OCI-LY7 (cell line): ENCODE results near the gene C15orf39.

ENCODE experiments used
- EZH2phosphoT487 ChIP-seq: fragments of 200-600 bp; sonication (generic); IDR thresholded peaks from 2 replicates; pipeline ENCODE4 v1.6.1; 2018; ENCODE audit warnings: low read depth, borderline replicate concordance, mild to moderate bottlenecking, mixed run types, antibody characterized with exemption, low read length, moderate library complexity, mixed read lengths
- TF ChIP-seq, protein P1 (sequence below): fragments of 200-600 bp; sonication (generic); conservative IDR thresholded peaks from 2 replicates; pipeline ENCODE4 v1.5.1; 2014; ENCODE audit warnings: mild to moderate bottlenecking, antibody characterized with exemption, low read length, moderate library complexity, mixed read lengths

DNA sequence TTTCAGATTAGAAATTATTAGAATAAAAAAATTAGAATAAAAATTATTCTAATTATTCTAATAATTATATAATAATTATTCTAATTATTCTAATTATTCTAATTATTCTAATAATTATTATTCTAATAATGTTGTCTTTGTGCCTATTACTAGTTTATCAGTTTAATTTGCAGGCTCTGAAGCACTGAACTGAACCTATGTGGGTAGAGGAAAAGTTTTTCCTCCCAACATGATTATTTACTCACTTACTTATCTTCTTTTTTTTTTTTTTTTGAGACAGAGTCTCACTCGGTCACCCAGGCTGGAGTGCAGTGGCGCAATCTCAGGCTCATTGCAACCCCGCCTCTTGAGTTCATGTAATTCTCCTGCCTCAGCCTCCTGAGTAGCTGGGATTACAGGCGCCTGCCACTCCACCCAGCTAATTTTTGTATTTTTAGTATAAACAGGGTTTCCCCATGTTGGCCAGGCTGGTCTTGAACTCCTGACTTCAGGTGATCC lies 39.7 kb upstream of the C15orf39 start:
- TF ChIP-seq, protein P1, sequence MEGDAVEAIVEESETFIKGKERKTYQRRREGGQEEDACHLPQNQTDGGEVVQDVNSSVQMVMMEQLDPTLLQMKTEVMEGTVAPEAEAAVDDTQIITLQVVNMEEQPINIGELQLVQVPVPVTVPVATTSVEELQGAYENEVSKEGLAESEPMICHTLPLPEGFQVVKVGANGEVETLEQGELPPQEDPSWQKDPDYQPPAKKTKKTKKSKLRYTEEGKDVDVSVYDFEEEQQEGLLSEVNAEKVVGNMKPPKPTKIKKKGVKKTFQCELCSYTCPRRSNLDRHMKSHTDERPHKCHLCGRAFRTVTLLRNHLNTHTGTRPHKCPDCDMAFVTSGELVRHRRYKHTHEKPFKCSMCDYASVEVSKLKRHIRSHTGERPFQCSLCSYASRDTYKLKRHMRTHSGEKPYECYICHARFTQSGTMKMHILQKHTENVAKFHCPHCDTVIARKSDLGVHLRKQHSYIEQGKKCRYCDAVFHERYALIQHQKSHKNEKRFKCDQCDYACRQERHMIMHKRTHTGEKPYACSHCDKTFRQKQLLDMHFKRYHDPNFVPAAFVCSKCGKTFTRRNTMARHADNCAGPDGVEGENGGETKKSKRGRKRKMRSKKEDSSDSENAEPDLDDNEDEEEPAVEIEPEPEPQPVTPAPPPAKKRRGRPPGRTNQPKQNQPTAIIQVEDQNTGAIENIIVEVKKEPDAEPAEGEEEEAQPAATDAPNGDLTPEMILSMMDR = no peak
- TF ChIP-seq EZH2phosphoT487 = no peak
